GM10248 (cell line): Measurements from ENCODE around the gene EPG5.
"Not testable (repeated sequence)": the region's sequence is repeated elsewhere in the genome, so short reads cannot be mapped to it uniquely, and the experiment has no call there.

ENCODE experiments used
- CTCF ChIA-PET: fragments of 300-600 bp; sonication (Branson Sonifier 250); formaldehyde crosslinking; extraction: SDS; loops from one replicate; lab custom pipeline; 2021; ENCODE audit warnings: antibody characterized with exemption; lab: Yijun Ruan, JAX
- POLR2A ChIA-PET: fragments of 350-650 bp; sonication (Branson Sonifier 250); formaldehyde crosslinking; extraction: SDS; loops from one replicate; lab custom pipeline; 2020; ENCODE audit warnings: antibody characterized with exemption; lab: Yijun Ruan, JAX
- DNase-seq: peaks from one replicate; pipeline ENCODE4 v3.0.0; 2012; ENCODE audit errors: extremely low spot score
- CTCF ChIP-seq: IDR thresholded peaks from 2 replicates; pipeline ENCODE4 v1.5.1; 2012; ENCODE audit warnings: mild to moderate bottlenecking, low read depth; ENCODE audit errors: extremely low read depth, missing control alignments, control extremely low read depth

The EPG5 gene

GRCh38 chr18:45962866-45963265 is 4.3 kb downstream of the EPG5 start:
- ChIA-PET POLR2A (no interaction called here), CTCF (interaction anchor here (1.1 to 2.0 kb wide), 3 partner anchors 12 to 111 kb away, joined by 3 to 6 read pairs (median 4); no protein-coding TSS in a partner anchor)
- no peak for DNase-seq
- TF ChIP-seq CTCF = no peak

- CTCF ChIA-PET = interaction anchor here (1.0 to 2.0 kb wide), 4 partner anchors 10 to 112 kb away, joined by 3 to 6 read pairs (median 4); no protein-coding TSS in a partner anchor
- DNase-seq = no peak
- TF ChIP-seq CTCF = no peak
- POLR2A ChIA-PET = no interaction called here
These were observed 4.7 kb downstream of the EPG5 start for GRCh38 chr18:45962461-45962860.

GRCh38 chr18:45959484-45959883 is 7.6 kb downstream of the EPG5 start:
- CTCF ChIA-PET = interaction anchor here (1.3 to 1.4 kb wide), 2 partner anchors 12 to 28 kb away, joined by 3 to 4 read pairs; no protein-coding TSS in a partner anchor
- DNase-seq, POLR2A ChIA-PET: not testable (repeated sequence)

- no peak for DNase-seq
- CTCF ChIA-PET = interaction anchor here (1.3 to 1.4 kb wide), 3 partner anchors 11 to 29 kb away, joined by 3 to 4 read pairs (median 4); no protein-coding TSS in a partner anchor
- TF ChIP-seq CTCF = no peak
- POLR2A ChIA-PET = no interaction called here
These were observed 8.4 kb downstream of the EPG5 start for GRCh38 chr18:45958730-45959129.

- TF ChIP-seq CTCF = no peak
- POLR2A ChIA-PET = no interaction called here
- no peak for DNase-seq
- CTCF ChIA-PET = interaction anchor here (1.3 to 1.4 kb wide), 2 partner anchors 11 to 16 kb away, joined by 4 read pairs; no protein-coding TSS in a partner anchor
These were observed 9.1 kb downstream of the EPG5 start for GRCh38 chr18:45958027-45958426.

- CTCF ChIA-PET = interaction anchor here (1.2 kb wide), 1 partner anchor 26 kb away, joined by 3 read pairs; no protein-coding TSS in a partner anchor
- DNase-seq = no peak
- POLR2A ChIA-PET = no interaction called here
- no peak for TF ChIP-seq CTCF
These were observed 10.0 kb downstream of the EPG5 start for GRCh38 chr18:45957100-45957499.
